Placental pericyte (primary cell): Measurements from ENCODE around the gene ANKS1B. TPM values are rescaled to one million over a fixed set of nuclear protein-coding genes. Genes with fewer than 3 reads are reported as not detected.
A peak's percentile ranks its signal among the peaks of the same experiment; 100 is the strongest.

Source experiments
- small RNA-seq: library from RNA; depleted of rRNA; stranded (forward); fragments of <200 nt; gene quantifications from one replicate; pipeline ENCODE3, GENCODE V24; 2012; ENCODE audit warnings: low replicate concordance
- total RNA-seq: library from RNA; depleted of rRNA; stranded (reverse); fragments of >200 nt; gene quantifications from 2 replicates; pipeline ENCODE4 v1.2.3, GENCODE V29; 2012

ANKS1B gene
- 0.86 TPM in 1 of 2 replicates, not detected in the other for total RNA-seq

GRCh38 chr12:99984271-99985128, at the start of gene ANKS1B:
Gene ANKS1B, minus strand, starts transcription at chr12:99984936. Its CDS starts 699 bp downstream, at chr12:99984237.

GRCh38 chr12:99647453-99647852, 337.3 kb downstream of the ANKS1B start, which contains the start of gene GARIN6:
Gene GARIN6, plus strand, starts transcription at chr12:99647753. Its CDS starts 422 bp downstream, at chr12:99648175.

Small RNA genes lying within 50 kb of the gene (small RNA-seq; reads per million reads assigned to genes)
- 4.0 reads per million, percentile 84 among the genes with 10 or more reads in this experiment for gene RNA5SP366

Other genes with a start within 250 kb of the ANKS1B start
- gene BLTP3B, start 157.9 kb upstream of the ANKS1B start, total RNA-seq: 30.2 and 46.5 TPM in 2 replicates
- gene ACTR6, start 215.9 kb upstream of the ANKS1B start, total RNA-seq: 13.3 and 20.3 TPM in 2 replicates